GM12878 (cell line): ENCODE measurements around the gene PI4KA.

Experiments used
- KLF5 ChIP-seq: fragments of 450-650 bp; IDR thresholded peaks from 2 replicates; pipeline ENCODE4 v1.6.1; 2014; ENCODE audit warnings: mild to moderate bottlenecking; ENCODE audit not compliant: partially characterized antibody
- PAX8 ChIP-seq: fragments of 450-650 bp; IDR thresholded peaks from 2 replicates; pipeline ENCODE4 v1.6.1; 2017; ENCODE audit warnings: mild to moderate bottlenecking, moderate library complexity
- POLR2A ChIP-seq: IDR thresholded peaks from 2 replicates; pipeline ENCODE4 v1.6.1; 2011; ENCODE audit warnings: low read depth, mild to moderate bottlenecking, low read length
- YY1 ChIP-seq: IDR thresholded peaks from 2 replicates; pipeline ENCODE4 v1.6.1; 2011; ENCODE audit warnings: low read depth, mild to moderate bottlenecking, low read length
- ZNF274 ChIP-seq: IDR thresholded peaks from one replicate; pipeline ENCODE4 v1.8.0; 2011; ENCODE audit not compliant: insufficient read length, insufficient read depth

GRCh38 chr22:20660441-20661054, 198.1 kb downstream of the PI4KA start:
- no peak for TF ChIP-seq KLF5
- no peak for TF ChIP-seq ZNF274
- no peak for TF ChIP-seq PAX8
- TF ChIP-seq YY1, result no peak
- TF ChIP-seq POLR2A, result no peak
